Ovary (tissue), 3 donors: ENCODE results near the gene ELMO2.

Experiments used
- CTCF ChIP-seq, 3 donors: fragments of 450-650 bp in 2 of 3; fragments of 200-600 bp in 1 of 3; IDR thresholded peaks; one replicate each; pipeline versions ENCODE4 v1.5.1 to v1.8.0; 2016 to 2022; ENCODE audit warnings: antibody characterized with exemption in 3 of 3, mild to moderate bottlenecking in 1 of 3
- EP300 ChIP-seq: sonication (generic); formaldehyde crosslinking; IDR thresholded peaks from one replicate; pipeline ENCODE4 v1.6.1; 2017; ENCODE audit warnings: antibody characterized with exemption
- POLR2A ChIP-seq: fragments of 450-650 bp; IDR thresholded peaks from one replicate; pipeline ENCODE4 v1.6.1; 2017; ENCODE audit warnings: antibody characterized with exemption, mild to moderate bottlenecking, moderate library complexity
- donor health status: DM: no; HTN: no; CAD: no.

GRCh38 chr20:46357030-46357514 lies 49.3 kb downstream of the ELMO2 start:
- TF ChIP-seq CTCF (IDR thresholded peaks at IDR 0.05) (no peak), EP300 (no peak), POLR2A (no peak)
